GM23338 (cell line): ENCODE results near the gene RGS3.
"Not testable (repeated sequence)": the region's sequence is repeated elsewhere in the genome, so short reads cannot be mapped to it uniquely, and the experiment has no call there.

Source experiments
- EZH2 ChIP-seq: fragments of 200-600 bp; sonication (generic); IDR thresholded peaks from one replicate; pipeline ENCODE4 v1.8.0; 2017; ENCODE audit warnings: antibody characterized with exemption, mild to moderate bottlenecking, low read depth; ENCODE audit not compliant: unreplicated experiment
- EZH2phosphoT487 ChIP-seq: fragments of 200-600 bp; sonication (generic); IDR thresholded peaks from one replicate; pipeline ENCODE4 v1.8.1; 2018; ENCODE audit warnings: antibody characterized with exemption; ENCODE audit not compliant: unreplicated experiment
- POLR2AphosphoS5 ChIP-seq: IDR thresholded peaks from 2 replicates; pipeline ENCODE4 v1.6.1; 2016; ENCODE audit warnings: antibody characterized with exemption, low read depth
- ZNF114 ChIP-seq: fragments of 250-450 bp; sonication (Bioruptor Pico); IDR thresholded peaks from 2 replicates; pipeline ENCODE4 v1.5.0; 2020; ENCODE audit warnings: mild to moderate bottlenecking, moderate library complexity
- TF ChIP-seq, protein P1 (sequence below), 2 experiments: fragments of 200-600 bp in 1 of 2; sonication (generic) in 1 of 2; conservative IDR thresholded peaks; 2 replicates each; pipeline versions ENCODE4 v1.5.1 to v1.6.1; 2016 to 2017; ENCODE audit warnings: antibody characterized with exemption in 2 of 2, low read depth in 2 of 2, mild to moderate bottlenecking in 2 of 2, moderate library complexity in 1 of 2

- TF ChIP-seq, protein P1, sequence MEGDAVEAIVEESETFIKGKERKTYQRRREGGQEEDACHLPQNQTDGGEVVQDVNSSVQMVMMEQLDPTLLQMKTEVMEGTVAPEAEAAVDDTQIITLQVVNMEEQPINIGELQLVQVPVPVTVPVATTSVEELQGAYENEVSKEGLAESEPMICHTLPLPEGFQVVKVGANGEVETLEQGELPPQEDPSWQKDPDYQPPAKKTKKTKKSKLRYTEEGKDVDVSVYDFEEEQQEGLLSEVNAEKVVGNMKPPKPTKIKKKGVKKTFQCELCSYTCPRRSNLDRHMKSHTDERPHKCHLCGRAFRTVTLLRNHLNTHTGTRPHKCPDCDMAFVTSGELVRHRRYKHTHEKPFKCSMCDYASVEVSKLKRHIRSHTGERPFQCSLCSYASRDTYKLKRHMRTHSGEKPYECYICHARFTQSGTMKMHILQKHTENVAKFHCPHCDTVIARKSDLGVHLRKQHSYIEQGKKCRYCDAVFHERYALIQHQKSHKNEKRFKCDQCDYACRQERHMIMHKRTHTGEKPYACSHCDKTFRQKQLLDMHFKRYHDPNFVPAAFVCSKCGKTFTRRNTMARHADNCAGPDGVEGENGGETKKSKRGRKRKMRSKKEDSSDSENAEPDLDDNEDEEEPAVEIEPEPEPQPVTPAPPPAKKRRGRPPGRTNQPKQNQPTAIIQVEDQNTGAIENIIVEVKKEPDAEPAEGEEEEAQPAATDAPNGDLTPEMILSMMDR (conservative IDR thresholded peaks at IDR 0.05; ENCODE audit: low read depth in 2 of 2): not testable (repeated sequence)
- TF ChIP-seq EZH2phosphoT487; EZH2; ZNF114 (CRISPR knock-in tag); POLR2AphosphoS5: not testable (repeated sequence)
Observed at GRCh38 chr9:113549892-113550291, 86.4 kb downstream of the RGS3 start.
